Common myeloid progenitor, CD34-positive (primary cell): Measurements from ENCODE around the gene ANKRD28.

Experiments used
- CTCF ChIA-PET: fragments of 350-600 bp; sonication (Branson Sonifier 250); formaldehyde crosslinking; loops from one replicate; lab custom pipeline; 2021; ENCODE audit warnings: antibody characterized with exemption; lab: Charles Lee
- POLR2A ChIA-PET: fragments of 350-600 bp; sonication (Branson Sonifier 250); formaldehyde crosslinking; loops from one replicate; lab custom pipeline; 2021; ENCODE audit warnings: antibody characterized with exemption; lab: Charles Lee
- DNase-seq, 3 donors: peaks; one replicate each; pipeline versions ENCODE4 v3.0.0 to v3.0.0-alpha.2; 2013
- H3K27ac ChIP-seq, 2 experiments: 1 replicate in 1 of 2; 2 replicates in 1 of 2; pipeline ENCODE4 v1.7.0; 2013; ENCODE audit warnings: inconsistent platforms in 2 of 2, low read length in 2 of 2, mild to moderate bottlenecking in 2 of 2, low read depth in 1 of 2, moderate library complexity in 1 of 2; ENCODE audit not compliant: severe bottlenecking in 2 of 2, insufficient read depth in 1 of 2, poor library complexity in 1 of 2
- H3K27me3 ChIP-seq, 5 experiments: replicated peaks in 2 of 5; 1 replicate in 3 of 5; 2 replicates in 2 of 5; pipeline versions ENCODE4 v1.6.1 to v1.7.0; 2013; ENCODE audit warnings: low read length in 4 of 5, mild to moderate bottlenecking in 2 of 5, moderate library complexity in 2 of 5, inconsistent platforms in 1 of 5; ENCODE audit not compliant: insufficient read depth in 5 of 5, control insufficient read depth in 4 of 5
- H3K36me3 ChIP-seq, 4 experiments: 1 replicate in 2 of 4; 2 replicates in 2 of 4; pipeline versions ENCODE4 v1.6.1 to v1.7.0; 2013; ENCODE audit warnings: low read length in 3 of 4, control low read depth in 1 of 4, mild to moderate bottlenecking in 1 of 4; ENCODE audit not compliant: control insufficient read depth in 4 of 4, insufficient read depth in 4 of 4
- H3K4me1 ChIP-seq, 4 experiments: 1 replicate in 3 of 4; 2 replicates in 1 of 4; pipeline versions ENCODE4 v1.6.1 to v1.7.1; 2013; ENCODE audit warnings: low read length in 3 of 4, mild to moderate bottlenecking in 3 of 4, control low read depth in 1 of 4, inconsistent platforms in 1 of 4, moderate library complexity in 1 of 4; ENCODE audit not compliant: control insufficient read depth in 4 of 4, insufficient read depth in 4 of 4; ENCODE audit errors: control extremely low read depth in 1 of 4
- H3K4me3 ChIP-seq, 7 experiments: 1 replicate in 4 of 7; 2 replicates in 3 of 7; pipeline versions ENCODE4 v1.5.1 to v1.7.0; 2013; ENCODE audit warnings: mild to moderate bottlenecking in 7 of 7, low read length in 6 of 7, moderate library complexity in 6 of 7, inconsistent platforms in 2 of 7, low read depth in 2 of 7, control low read depth in 1 of 7; ENCODE audit not compliant: insufficient read depth in 4 of 7, control insufficient read depth in 1 of 7; ENCODE audit errors: extremely low read depth in 1 of 7
- H3K9me3 ChIP-seq, 5 experiments: 1 replicate in 4 of 5; 2 replicates in 1 of 5; pipeline versions ENCODE4 v1.6.1 to v1.7.1; 2013; ENCODE audit warnings: low read length in 4 of 5, mild to moderate bottlenecking in 2 of 5, inconsistent platforms in 1 of 5, low read depth in 1 of 5, moderate library complexity in 1 of 5; ENCODE audit not compliant: control insufficient read depth in 4 of 5, insufficient read depth in 2 of 5; ENCODE audit errors: control extremely low read depth in 1 of 5
- WGBS: methylation state at CpG from one replicate; pipeline ENCODE4 v1.1.5; 2013; ENCODE audit not compliant: insufficient coverage; 5-methylcytosine and 5-hydroxymethylcytosine counted together

ANKRD28 gene

DNA sequence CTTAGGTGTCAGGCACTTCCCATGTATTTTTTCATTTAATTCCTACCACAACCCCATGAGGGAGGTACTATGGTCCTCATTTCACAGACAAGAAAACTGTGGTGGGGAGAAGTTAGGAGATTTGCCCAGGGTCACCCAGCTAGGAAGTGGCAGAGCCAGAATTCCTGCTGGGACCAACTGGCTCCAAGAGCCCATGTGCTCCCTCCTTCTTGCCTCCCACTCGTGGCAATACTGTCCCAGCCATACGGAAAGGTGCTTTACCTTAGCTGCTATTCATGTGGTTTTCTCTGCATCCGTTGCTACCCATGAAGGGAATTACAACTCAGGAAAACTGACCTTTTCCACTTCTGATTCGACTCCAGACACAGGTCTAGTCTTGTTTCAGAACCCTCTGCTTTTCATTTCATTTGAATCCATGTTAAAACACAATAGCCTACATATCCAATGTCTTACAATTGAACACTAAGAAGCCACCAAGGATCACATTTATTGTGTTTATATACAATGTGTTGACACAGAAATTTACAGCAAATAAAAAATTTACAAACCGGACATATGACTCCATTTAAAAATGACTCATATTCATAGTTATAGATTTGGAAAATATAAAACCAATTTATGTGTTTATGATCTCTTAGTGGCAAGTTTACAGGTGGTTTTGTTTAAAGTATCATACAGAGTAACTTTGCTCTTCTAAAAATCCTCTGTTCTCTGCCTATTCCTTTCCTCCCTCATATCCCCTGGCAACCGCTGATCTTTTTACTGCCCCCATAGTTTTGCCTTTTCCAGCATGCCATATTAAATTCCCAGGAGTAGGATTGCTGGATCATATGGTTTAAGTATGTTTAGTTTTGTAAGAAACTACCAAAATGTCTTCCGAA, 137.5 kb downstream of the ANKRD28 start:
- Histone ChIP-seq H3K9me3 (peaks cover 2 to 23% (median 17%) of the 10 kb centered on the region in 5 experiments), H3K4me3 (no peak overlapping the region), H3K36me3 (no peaks in the 10 kb centered on the region), H3K4me1 (no peaks in the 10 kb centered on the region), H3K27ac (no peak overlapping the region), H3K27me3 (no peaks in the 10 kb centered on the region)
- 71% methylated on average over 5 of the region's 7 CpGs for whole genome bisulfite sequencing
- ChIA-PET CTCF (interaction anchor here (1.2 kb wide), 1 partner anchor 9 kb away, joined by 3 read pairs; no protein-coding TSS in a partner anchor), POLR2A (no interaction called here)
- no peak for DNase-seq

DNA sequence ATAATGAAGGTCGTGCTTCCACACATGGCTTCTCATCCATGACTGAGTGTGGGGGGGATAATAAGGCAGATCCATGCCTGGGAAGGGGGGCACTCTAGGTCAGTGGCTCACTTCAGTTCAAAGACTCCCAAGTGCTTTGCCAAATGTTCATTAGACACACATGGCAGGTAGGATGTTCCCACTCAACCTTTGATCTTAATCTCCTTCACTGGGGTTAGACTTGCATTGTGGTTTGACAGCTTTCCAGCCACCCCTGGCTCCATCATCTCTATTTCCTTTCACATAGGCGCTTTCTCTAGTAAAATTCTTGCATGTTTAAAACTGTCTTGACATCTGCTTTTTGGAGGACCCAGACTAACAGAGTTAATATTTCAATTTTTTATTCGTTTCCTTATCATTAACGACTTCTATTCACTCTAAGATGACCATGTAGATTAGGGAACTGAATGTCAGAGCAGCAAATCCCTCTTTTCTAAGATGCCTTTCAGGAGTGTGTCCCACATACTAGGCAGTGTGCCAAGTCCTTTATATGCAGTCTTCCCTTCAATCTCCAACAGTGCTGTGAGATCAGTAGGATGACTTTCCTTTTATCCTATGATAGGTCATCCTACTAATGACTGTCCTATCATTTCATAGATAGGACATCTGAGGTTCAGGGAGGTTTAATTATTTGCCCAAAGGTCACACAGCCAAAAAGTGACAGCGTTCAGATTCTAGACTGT, 138.4 kb downstream of the ANKRD28 start:
- H3K4me3 ChIP-seq, result no peak overlapping the region
- POLR2A ChIA-PET, result no interaction called here
- 100% methylated on average over 3 of the region's 5 CpGs for WGBS
- H3K4me1 ChIP-seq, result no peaks in the 10 kb centered on the region
- H3K27me3 ChIP-seq, result no peaks in the 10 kb centered on the region
- DNase-seq, result no peak
- peaks cover 2 to 23% (median 17%) of the 10 kb centered on the region in 5 experiments for H3K9me3 ChIP-seq
- CTCF ChIA-PET, result interaction anchor here (0.7 kb wide), 1 partner anchor 10 kb away, joined by 3 read pairs; no protein-coding TSS in a partner anchor
- no peak overlapping the region for H3K27ac ChIP-seq
- no peaks in the 10 kb centered on the region for H3K36me3 ChIP-seq

DNA sequence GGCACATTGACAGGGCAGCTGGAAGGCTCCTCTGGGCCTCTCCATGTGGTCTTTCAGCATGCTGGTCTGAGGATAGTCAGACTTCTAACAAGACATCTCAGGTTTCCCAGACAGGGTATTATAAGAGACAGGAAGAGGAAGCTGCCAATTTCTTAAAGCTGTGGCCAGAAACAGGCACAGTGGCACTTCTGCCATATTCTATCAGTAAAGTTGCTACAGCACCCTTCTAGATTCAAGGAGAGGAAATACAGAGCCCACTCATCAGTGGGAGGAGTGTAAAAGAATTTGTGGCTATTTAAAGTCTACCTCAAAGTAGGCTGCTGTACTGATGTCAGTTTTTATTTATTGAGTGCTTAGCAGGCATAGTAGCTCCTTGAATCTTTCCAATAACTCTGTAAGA, 140.8 kb downstream of the ANKRD28 start:
- H3K27me3 ChIP-seq, result peaks cover 0 to 14% (median 0%) of the 10 kb centered on the region in 5 experiments
- no peaks in the 10 kb centered on the region for H3K36me3 ChIP-seq
- POLR2A ChIA-PET, result no interaction called here
- CTCF ChIA-PET, result interaction anchor here (1.2 kb wide), 1 partner anchor 22 kb away, joined by 5 read pairs; no protein-coding TSS in a partner anchor
- H3K27ac ChIP-seq, result no peak overlapping the region
- peaks cover 2 to 23% (median 17%) of the 10 kb centered on the region in 5 experiments for H3K9me3 ChIP-seq
- H3K4me1 ChIP-seq, result no peaks in the 10 kb centered on the region
- DNase-seq, result no peak
- no peak overlapping the region for H3K4me3 ChIP-seq

DNA sequence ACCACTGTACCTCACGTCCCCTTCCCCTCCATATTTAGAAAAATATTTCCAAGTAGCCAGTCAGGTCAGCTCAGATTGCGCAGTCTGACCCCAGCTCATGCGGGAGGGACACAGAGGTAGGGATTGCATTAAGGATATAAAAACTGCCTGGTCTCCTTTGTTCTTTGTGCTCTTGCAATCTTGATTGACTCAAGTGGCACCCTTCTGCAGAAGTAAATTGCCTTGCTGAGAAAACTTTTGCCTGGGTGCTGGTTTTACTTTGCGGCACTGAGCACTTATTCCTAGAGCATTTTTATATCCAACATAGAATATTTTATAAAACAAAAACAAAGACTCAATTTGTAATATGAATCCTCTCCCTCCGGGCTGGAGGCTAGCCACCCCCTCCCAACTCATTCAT, 141.4 kb downstream of the ANKRD28 start:
- 100% methylated on average over 2 of the region's 5 CpGs for WGBS
- H3K4me3 ChIP-seq, result no peak overlapping the region
- no peak overlapping the region for H3K27ac ChIP-seq
- peaks cover 0 to 19% (median under 1%) of the 10 kb centered on the region in 5 experiments for H3K27me3 ChIP-seq
- H3K36me3 ChIP-seq, result no peaks in the 10 kb centered on the region
- peak in 1 of 3 donors; percentile 26 for DNase-seq
- H3K9me3 ChIP-seq, result peaks cover 2 to 23% (median 17%) of the 10 kb centered on the region in 5 experiments
- ChIA-PET POLR2A (no interaction called here), CTCF (no interaction called here)
- H3K4me1 ChIP-seq, result no peaks in the 10 kb centered on the region

DNA sequence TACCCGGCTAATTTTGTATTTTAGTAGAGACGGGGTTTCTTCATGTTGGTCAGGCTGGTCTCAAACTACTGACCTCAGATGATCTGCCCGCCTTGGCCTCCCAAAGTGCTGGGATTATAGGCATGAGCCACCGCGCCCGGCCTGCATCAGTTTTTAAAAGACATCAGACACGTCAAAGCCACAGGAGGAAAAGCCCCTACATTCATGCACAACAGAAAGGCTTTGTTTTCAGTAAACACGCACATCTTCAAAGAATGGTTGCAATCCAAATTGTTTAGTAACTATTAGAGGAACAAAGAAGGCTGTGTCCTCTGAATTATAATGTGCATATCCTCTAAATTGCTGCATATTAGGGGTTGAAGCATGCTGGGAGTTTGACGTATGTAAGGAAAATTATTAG, 142.9 kb downstream of the ANKRD28 start:
- Histone ChIP-seq H3K9me3 (peaks cover 2 to 23% (median 17%) of the 10 kb centered on the region in 5 experiments), H3K36me3 (no peaks in the 10 kb centered on the region), H3K4me1 (no peaks in the 10 kb centered on the region), H3K27ac (no peak overlapping the region), H3K4me3 (no peak overlapping the region), H3K27me3 (peaks cover 0 to 31% (median 5%) of the 10 kb centered on the region in 5 experiments)
- ChIA-PET POLR2A (no interaction called here), CTCF (interaction anchor here (0.8 kb wide), 1 partner anchor 11 kb away, joined by 4 read pairs; no protein-coding TSS in a partner anchor)
- DNase-seq, result no peak
- WGBS, result 96% methylated on average over 7 of the region's 9 CpGs

DNA sequence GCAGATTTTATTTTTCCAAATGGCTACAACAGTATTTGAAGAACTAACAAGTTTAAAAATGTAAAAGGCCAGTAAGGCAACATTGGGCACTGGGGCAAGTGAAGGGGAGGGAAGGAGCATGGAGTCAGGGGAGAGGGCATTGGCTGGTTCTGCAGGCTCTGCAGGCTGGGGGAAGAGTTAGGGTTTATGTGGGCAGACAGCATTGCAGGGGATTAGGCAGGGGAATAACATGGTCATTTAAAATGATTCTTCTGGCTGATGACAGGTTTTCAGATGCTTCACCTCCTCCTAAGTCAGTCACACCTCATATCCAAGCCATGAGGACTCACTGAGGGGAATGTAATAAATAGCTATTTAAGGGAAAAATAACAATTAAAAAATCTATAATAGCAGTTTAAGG, 143.7 kb downstream of the ANKRD28 start:
- H3K4me1 ChIP-seq, result peaks cover 0 to under 1% (median 0%) of the 10 kb centered on the region in 4 experiments
- DNase-seq, result no peak
- no peaks in the 10 kb centered on the region for H3K36me3 ChIP-seq
- ChIA-PET CTCF (interaction anchor here (0.8 kb wide), 1 partner anchor 11 kb away, joined by 4 read pairs; no protein-coding TSS in a partner anchor), POLR2A (interaction anchor here (0.7 kb wide), 1 partner anchor 49 kb away, joined by 6 read pairs; no protein-coding TSS in a partner anchor)
- H3K4me3 ChIP-seq, result no peak overlapping the region
- H3K27me3 ChIP-seq, result peaks cover 0 to 39% (median 9%) of the 10 kb centered on the region in 5 experiments
- H3K9me3 ChIP-seq, result peaks cover 2 to 23% (median 17%) of the 10 kb centered on the region in 5 experiments
- H3K27ac ChIP-seq, result no peak overlapping the region
